ENCODE measurements around the gene JSRP1. TPM values are rescaled to one million over a fixed set of nuclear protein-coding genes. Genes with fewer than 3 reads are reported as not detected.
A peak's percentile ranks its signal among the peaks of the same experiment; 100 is the strongest.

The JSRP1 gene
- total RNA-seq, 2 experiments from 2014 or later = 0.56 to 0.58 TPM

DNA sequence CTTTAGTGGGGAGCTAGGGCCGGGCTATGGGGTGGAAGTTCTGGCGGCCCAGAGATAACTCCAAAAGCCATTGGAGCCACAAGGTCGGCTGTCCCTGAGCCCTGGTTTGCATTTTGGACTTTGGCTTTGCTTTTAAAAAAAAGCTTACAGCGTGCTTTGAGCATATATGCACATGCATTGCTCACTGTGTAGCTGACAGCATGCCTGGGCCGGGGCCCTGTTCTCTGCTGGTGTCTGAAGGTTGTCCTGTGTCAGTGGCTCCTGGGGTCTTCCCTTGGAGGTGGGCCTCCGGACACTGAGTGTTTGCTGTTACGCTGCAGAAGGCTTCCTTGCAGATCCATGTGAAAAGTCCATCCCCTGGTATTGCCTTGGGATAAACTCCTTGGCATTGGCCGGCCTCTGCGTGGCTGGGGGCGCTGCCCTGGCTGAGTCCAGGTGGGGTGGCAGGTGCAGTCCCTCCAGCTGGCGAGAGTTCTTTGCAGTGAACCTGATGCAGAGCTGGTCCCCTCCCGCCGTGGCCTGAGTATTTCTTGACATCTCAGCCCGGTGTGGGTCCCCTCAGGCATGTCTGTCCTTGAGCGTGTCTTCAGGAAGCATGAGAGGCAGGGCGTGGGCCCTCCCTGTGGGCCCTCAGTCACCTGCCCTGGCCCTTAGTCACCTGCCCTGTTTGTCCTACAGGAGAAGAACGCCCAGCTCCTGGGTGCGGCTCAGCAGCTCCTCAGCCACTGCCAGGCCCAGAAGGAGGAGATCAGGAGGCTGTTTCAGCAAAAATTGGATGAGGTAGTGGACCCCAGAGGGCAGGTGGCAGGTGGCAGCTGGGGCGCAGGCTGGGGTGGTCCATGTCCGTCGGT, 43.1 kb downstream of the JSRP1 start:
- H3K9me3 ChIP-seq (ENCODE audit: control insufficient read depth in 1 of 2, insufficient read depth in 1 of 2, low read length in 2 of 2) = no peaks in the 10 kb centered on the region
- Mint-ChIP-seq H3K9me3 (no peaks in the 10 kb centered on the region), H3K4me1 (ENCODE audit: low read depth) (peaks cover 13% of the 10 kb centered on the region), H3K36me3 (ENCODE audit: low read depth) (peaks cover 51% of the 10 kb centered on the region), H3K27me3 (no peaks in the 10 kb centered on the region), H3K27ac (no peak overlapping the region), H3K4me3 (peak overlapping the region; percentile 20)
- no peaks in the 10 kb centered on the region for H3K27me3 ChIP-seq (ENCODE audit: control insufficient read depth in 1 of 2, insufficient read depth in 2 of 2, low read length in 2 of 2)
- no peak for ATAC-seq (ENCODE audit: poor library complexity)
- intact Hi-C loops (cut with DNase I, micrococcal nuclease) = no loop called here
- POLR2A ChIA-PET = no interaction called here
- no peak overlapping the region for H3K4me3 ChIP-seq (ENCODE audit: low read length)
- DNase-seq = no peak
- H3K27ac ChIP-seq (ENCODE audit: low read depth in 1 of 2, low read length in 2 of 2) = no peak overlapping the region
- TF ChIP-seq, protein P1, sequence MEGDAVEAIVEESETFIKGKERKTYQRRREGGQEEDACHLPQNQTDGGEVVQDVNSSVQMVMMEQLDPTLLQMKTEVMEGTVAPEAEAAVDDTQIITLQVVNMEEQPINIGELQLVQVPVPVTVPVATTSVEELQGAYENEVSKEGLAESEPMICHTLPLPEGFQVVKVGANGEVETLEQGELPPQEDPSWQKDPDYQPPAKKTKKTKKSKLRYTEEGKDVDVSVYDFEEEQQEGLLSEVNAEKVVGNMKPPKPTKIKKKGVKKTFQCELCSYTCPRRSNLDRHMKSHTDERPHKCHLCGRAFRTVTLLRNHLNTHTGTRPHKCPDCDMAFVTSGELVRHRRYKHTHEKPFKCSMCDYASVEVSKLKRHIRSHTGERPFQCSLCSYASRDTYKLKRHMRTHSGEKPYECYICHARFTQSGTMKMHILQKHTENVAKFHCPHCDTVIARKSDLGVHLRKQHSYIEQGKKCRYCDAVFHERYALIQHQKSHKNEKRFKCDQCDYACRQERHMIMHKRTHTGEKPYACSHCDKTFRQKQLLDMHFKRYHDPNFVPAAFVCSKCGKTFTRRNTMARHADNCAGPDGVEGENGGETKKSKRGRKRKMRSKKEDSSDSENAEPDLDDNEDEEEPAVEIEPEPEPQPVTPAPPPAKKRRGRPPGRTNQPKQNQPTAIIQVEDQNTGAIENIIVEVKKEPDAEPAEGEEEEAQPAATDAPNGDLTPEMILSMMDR (IDR thresholded peaks at IDR 0.05) = no peak
- peaks cover 66% of the 10 kb centered on the region for H3K36me3 ChIP-seq (ENCODE audit: insufficient read depth, low read length)
- peaks cover 18% of the 10 kb centered on the region for H3K4me1 ChIP-seq (ENCODE audit: insufficient read depth, low read length)
- CTCF ChIA-PET = interaction anchor here (0.6 kb wide), 1 partner anchor 1252 kb away, joined by 3 read pairs; no protein-coding TSS in a partner anchor

DNA sequence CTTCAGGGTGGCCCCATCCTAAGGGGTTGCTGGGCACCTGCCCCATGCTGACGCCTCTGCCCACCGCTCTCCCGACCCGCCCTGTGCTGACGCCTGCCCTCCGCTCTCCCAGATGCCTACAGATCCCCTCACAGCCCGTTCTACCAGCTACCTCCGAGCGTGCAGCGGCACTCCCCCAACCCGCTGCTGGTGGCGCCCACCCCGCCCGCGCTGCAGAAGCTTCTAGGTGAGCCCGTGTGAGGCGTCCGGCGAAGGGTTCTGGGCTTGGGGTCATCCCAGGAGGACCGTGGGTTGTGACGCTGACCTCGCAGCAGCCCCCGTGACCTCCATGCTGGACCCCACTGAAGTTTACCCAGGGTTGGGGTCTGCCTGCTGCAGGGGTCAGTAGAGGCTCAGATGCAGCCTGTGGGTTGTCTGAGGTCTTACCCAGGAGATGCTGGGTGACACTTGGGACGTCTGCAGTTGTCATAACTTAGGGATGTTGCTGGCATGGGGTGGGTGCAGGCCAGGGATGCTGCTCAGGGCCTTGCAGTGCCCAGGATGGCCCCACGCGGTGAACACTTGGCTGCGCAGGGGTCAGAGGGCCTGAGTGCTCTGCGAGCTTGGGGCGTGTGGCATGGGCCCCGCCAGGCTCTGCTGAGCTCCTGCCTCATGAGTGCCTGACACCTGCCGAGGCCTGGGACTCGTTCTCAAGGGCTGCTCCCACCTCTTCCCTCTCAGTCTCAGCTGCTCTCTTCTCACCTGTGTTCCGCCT, 45.1 kb downstream of the JSRP1 start:
- POLR2A ChIA-PET = no interaction called here
- Mint-ChIP-seq H3K27ac (no peak overlapping the region), H3K27me3 (no peaks in the 10 kb centered on the region), H3K36me3 (ENCODE audit: low read depth) (peaks cover 50% of the 10 kb centered on the region), H3K4me1 (ENCODE audit: low read depth) (peaks cover 13% of the 10 kb centered on the region), H3K9me3 (no peaks in the 10 kb centered on the region), H3K4me3 (no peak overlapping the region)
- DNase-seq (no peak), ATAC-seq (ENCODE audit: poor library complexity) (no peak)
- Histone ChIP-seq H3K36me3 (ENCODE audit: insufficient read depth, low read length) (peaks cover 61% of the 10 kb centered on the region), H3K27ac (ENCODE audit: low read depth in 1 of 2, low read length in 2 of 2) (no peak overlapping the region), H3K27me3 (ENCODE audit: control insufficient read depth in 1 of 2, insufficient read depth in 2 of 2, low read length in 2 of 2) (no peaks in the 10 kb centered on the region), H3K9me3 (ENCODE audit: control insufficient read depth in 1 of 2, insufficient read depth in 1 of 2, low read length in 2 of 2) (no peaks in the 10 kb centered on the region), H3K4me1 (ENCODE audit: insufficient read depth, low read length) (peaks cover 18% of the 10 kb centered on the region), H3K4me3 (ENCODE audit: low read length) (no peak overlapping the region)
- CTCF ChIA-PET = no interaction called here
- TF ChIP-seq, protein P1 (IDR thresholded peaks at IDR 0.05) = no peak
- intact Hi-C loops (cut with DNase I, micrococcal nuclease) = no loop called here

DNA sequence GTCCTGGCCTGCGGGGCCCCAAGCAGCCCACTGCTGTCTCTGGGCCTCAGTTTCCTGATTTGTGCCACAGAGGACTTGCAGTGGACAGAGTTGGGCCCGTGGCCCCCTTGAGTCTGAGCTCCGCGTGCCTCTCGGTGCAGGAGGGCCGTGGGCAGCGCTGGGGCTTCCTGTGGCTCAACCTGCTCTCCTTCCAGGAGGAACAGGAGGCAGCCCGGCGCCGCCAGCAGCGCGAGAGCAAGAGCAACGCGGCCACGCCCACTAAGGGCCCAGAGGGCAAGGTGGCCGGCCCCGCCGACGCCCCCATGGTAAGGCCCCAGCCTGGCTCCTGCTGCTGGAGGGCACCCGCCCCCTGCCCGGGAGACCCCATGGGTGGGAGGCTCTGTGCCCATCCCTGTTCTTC, 46.0 kb downstream of the JSRP1 start:
- H3K27ac ChIP-seq (ENCODE audit: low read depth in 1 of 2, low read length in 2 of 2) = no peak overlapping the region
- H3K9me3 ChIP-seq (ENCODE audit: control insufficient read depth in 1 of 2, insufficient read depth in 1 of 2, low read length in 2 of 2) = no peaks in the 10 kb centered on the region
- ChIA-PET CTCF (no interaction called here), POLR2A (no interaction called here)
- no peak for ATAC-seq (ENCODE audit: poor library complexity)
- peaks cover 4% of the 10 kb centered on the region for H3K4me1 Mint-ChIP-seq (ENCODE audit: low read depth)
- no peaks in the 10 kb centered on the region for H3K27me3 Mint-ChIP-seq
- peaks cover 44% of the 10 kb centered on the region for H3K36me3 Mint-ChIP-seq (ENCODE audit: low read depth)
- TF ChIP-seq, protein P1 (IDR thresholded peaks at IDR 0.05) = no peak
- H3K27me3 ChIP-seq (ENCODE audit: control insufficient read depth in 1 of 2, insufficient read depth in 2 of 2, low read length in 2 of 2) = no peaks in the 10 kb centered on the region
- H3K4me1 ChIP-seq (ENCODE audit: insufficient read depth, low read length) = peaks cover 9% of the 10 kb centered on the region
- H3K36me3 ChIP-seq (ENCODE audit: insufficient read depth, low read length) = peaks cover 55% of the 10 kb centered on the region
- no peak overlapping the region for H3K4me3 ChIP-seq (ENCODE audit: low read length)
- intact Hi-C loops (cut with DNase I, micrococcal nuclease) = no loop called here
- no peaks in the 10 kb centered on the region for H3K9me3 Mint-ChIP-seq
- no peak overlapping the region for H3K27ac Mint-ChIP-seq
- DNase-seq = no peak
- H3K4me3 Mint-ChIP-seq = no peak overlapping the region

Data from CD4-positive, alpha-beta T cell (primary cell).